Amygdala (tissue), 56 donors: ENCODE results near the gene TARBP1.

Experiments used
- DNase-seq, 56 donors: peaks; one replicate each; lab custom pipeline; 2025; lab: John Stamatoyannopoulos, UW

The TARBP1 gene

DNA sequence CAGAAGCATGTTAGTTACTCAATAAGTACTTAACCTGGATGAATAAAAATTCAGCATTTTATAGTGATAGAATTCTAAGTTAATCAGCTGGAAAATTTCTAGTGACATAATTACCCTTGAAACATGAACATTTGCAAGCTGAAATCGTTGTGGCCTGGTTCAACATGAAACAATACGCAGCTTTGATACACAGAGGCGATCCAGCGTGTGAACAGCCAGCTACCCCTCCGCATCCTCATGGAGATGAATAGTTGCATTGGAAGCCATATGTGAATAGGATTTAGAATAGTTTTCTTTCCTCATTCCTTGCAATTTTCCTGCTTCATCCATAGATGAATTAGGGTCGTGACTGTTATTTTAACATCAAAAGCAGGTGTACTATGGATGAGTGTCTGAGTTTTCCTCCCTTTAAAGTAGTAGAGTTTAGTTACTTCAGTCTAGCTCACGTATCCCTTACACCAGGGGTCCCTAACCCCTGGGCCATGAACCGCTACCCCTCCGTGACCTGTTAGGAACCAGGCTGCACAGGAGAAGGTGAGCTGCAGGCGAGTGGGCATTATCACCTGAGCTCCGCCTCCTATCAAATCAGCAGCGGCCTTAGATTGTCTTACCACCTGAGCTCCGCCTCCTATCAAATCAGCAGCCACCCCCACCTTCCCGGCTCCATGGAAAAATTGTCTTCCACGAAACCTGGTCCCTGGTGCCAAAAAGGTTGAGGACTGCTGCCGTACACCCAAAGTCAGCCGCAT is 6.2 kb upstream of the TARBP1 start:
- peak in 3 of 56 donors; percentile 4 to 51 (median 14) for DNase-seq

DNA sequence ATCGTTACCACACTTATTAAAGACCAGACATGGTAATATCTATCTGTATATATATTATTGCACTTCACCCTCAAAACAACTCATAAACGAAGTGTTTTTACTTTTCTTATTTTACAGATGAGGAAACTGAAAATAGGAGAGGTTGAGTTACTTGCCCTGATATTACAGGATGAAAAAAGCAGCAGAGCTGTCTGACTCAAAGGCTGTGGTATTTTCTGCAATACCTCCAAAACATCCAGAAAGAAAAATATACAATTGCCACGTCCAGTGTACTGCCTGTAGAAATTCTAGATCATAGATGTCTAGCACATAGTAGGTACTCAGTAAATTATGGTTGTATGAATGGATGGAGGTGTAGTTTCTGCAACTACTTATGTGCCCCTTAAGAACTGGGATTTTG is 5.2 kb upstream of the TARBP1 start:
- no peak for DNase-seq

DNA sequence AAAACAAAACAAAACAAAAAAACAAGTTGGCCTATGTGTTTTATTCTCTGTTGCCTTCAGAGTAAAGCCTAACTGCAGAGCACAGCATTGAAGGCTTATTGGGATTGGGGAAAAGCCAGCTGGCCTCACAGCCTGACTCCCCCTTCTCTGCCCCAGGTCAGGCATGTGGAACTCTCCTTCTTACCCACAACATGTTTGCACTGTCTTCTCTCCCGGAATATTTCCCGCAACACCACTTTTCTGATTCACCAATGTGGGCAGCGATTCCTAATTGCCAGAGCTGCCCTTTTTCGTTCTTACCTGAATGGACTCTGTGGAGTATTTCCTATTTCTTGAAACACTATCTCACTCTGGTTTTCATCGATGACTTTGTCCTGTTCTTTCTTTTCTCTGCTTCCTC is 2.8 kb upstream of the TARBP1 start:
- DNase-seq, result no peak

DNA sequence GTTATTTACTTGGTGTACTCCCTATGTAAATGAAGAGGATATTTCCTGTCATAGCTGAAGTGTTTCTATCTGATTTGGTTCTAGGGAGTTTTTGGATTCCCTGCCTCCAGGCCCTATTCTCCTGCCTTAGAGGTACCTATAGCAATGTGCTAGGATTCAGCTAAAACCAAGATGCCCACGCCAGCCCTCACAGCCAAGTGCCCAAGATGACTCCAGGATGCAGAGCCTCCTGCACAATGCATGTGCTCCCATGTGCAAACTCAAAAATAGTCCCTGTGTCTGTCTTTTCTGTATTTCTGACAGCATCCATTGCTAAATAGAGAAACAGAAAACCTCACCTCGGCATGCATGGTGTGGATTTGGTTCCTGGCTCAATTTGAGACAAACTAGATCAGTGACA is 887 bp upstream of the TARBP1 start:
- DNase-seq, result no peak

DNA sequence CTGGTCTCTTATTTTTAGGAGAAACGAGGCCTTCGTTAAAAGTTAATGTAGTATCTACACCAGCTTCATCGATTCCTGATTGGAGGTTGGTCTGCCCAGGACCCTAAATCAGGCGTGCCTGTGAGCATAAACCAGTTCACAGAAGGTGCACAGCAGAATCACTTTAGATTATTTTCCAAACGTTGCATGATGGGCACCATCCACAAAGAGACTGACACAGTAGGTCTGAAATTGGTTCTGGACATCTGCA is 256 bp upstream of the TARBP1 start:
- no peak for DNase-seq

DNA sequence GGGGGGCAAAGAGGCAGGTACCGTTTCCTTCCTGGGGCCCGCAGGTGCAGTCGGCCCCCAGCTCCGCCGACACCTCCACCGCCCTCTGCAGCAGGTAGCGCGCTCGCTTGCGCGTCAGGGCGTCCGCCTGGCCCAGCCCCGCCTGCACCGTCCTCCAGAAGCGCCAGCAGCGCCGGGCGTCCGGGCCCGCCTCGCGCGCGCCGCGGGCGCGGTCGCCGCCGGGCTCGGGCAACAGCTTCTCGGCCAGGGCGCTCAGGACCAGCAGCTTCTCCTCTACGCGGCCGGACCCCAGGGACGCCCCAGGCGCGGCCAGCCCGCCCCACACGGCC is 863 bp downstream of the TARBP1 start:
- peak in 12 of 56 donors; percentile 32 to 68 (median 50) for DNase-seq

DNA sequence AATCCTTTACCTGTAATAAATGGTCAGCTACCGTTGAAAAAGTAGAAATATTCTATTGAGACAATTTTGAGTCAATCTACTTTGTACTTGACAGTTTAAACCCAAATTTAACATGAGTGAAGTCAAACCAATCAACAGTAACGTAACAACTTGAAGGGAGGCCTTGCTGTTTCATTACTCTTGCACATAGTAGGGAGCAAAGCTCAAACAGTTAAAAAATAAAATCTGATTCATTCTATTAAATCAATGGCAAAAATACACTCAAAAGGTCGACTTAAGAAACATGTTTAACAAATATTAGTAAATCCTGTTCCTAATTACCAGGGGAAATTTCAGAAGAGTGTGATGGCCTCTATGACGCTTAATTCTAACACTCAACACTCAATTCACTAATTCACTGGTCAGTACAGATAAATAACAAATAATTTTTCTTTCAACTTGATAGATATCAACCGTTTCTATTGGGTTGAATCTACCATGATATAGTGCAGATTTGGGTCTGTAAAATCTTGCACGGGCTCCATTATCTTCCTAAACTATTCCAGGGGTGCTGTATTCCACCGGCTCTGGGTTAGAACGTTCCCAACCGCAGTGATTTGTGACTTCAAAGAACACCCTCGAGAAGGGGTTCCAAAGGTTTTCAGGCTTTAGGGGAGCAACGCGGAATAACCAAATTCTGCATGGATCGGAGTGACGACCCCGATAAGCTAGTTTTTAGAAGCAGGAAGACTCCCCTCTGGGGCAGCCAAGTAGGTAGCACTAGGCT is 1.4 kb downstream of the TARBP1 start:
- no peak for DNase-seq

DNA sequence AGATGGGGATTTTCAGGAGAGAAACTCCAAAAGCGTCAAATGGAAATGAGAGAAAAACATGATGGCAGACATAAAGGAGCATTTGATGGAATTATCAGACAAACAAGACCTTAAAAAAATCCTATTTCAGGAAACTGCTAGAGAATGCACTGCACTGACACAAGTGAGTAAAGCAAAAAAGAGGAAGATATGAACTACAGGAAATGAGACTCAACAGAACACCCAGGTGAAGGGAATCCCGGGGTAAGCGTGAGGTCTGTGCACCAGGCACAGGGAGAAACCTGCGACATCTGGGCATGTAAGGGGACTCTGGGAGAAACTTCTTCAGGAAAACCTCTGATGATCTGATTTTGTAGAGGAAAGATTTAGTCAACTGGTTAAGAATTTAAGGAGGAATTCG is 2.8 kb downstream of the TARBP1 start:
- DNase-seq, result no peak

DNA sequence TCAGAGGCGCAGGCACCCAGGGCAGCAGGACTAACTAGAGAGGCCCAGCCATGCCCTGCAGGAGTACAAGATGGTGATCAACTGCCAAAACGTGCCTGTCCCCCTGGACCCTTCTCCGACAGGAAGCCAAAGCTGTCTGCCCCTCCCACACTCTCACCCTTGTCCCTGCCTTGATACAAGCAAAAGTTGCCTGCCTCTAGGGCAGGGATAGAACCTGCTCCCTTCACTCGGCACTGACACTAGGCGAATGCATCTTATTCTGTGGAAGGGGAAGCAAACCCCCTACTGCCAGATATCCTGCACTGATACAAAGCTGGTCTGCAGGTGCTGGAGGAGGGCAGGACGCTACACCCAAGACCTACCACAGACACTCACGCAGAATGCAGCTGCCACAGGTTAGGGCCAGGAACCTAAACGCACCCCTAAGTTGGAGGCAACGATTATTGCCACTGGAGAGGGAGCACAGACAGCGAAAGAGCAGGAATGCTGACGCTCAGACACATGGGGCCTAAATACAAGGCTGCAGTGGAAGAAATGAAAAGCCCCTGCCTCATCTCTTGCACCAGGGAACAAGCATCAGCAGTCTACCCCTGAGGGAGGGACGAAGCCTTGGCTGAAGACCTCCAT is 3.7 kb downstream of the TARBP1 start:
- no peak for DNase-seq

DNA sequence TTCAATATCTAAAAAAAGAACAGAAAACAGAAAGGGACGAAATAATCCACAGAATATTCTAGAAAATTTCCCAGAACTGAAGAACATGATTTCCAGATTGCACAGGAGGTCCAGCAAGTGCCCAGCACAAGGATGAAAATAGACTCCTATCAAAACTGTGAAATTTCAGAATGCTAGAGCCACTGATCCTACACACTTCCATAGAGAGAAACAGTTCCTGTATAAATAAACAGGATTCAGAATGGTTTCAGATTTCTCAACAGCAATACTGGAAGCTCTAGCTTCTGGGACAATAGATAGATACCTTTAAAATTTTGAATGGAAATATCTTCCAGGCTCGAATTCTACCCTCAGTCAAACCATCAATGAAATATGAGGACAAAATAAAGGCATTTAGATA is 4.6 kb downstream of the TARBP1 start:
- no peak for DNase-seq

DNA sequence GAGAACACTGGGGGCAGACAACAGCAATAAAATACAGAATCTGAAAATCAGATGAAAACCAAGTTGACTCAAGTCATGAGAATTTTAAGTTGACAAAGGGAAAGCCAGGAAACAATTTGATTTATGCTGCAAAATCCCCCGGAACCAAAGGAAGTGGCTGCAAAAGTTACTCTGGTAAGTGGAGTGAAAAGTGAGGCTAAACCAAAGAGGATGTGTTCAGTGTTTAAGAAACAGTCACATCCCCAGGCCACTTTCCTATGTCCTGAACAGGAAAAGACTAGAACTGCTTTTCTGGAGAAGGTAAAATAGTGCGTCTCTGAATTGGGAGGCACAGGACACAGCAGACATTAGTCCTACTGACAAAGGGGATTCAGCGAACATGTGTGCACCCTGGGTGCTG is 5.9 kb downstream of the TARBP1 start:
- no peak for DNase-seq

DNA sequence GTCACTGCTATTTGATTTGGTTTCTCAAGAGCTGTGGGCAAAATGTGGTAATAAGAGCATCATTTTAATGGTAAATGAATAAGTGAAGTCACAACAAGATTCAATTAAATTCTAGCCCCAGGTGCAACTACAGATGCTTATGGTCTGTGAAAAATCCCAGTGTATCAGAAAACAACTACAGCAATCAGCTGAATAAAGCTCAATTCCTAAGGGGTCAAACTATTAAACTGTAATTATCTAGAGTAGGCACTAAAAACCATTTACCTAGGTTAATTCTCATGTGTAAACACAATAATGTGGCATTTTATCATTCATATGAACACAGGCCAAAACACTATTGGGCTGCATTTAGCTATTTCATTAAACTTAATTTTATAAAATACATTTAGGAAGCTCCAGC is 9.6 kb downstream of the TARBP1 start:
- DNase-seq, result no peak

DNA sequence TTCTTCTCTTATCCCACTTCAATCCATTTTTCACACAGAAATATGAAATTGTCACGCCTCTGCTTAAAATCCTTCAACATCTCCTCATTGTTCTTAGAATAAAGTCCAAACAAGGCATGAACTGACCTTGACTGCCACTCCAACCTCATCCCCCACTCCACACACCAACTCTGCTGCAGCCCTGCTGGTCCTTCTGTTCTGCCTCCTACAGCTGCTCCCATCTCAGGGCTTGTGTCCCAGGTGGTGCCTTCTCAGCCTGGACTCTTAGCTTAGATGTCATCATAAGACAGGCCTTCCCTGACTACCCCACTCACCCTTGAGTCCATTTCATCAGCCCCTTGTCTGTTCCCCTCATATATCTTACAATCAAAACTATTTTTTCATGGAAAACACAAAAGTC is 10.4 kb downstream of the TARBP1 start:
- DNase-seq, result no peak

DNA sequence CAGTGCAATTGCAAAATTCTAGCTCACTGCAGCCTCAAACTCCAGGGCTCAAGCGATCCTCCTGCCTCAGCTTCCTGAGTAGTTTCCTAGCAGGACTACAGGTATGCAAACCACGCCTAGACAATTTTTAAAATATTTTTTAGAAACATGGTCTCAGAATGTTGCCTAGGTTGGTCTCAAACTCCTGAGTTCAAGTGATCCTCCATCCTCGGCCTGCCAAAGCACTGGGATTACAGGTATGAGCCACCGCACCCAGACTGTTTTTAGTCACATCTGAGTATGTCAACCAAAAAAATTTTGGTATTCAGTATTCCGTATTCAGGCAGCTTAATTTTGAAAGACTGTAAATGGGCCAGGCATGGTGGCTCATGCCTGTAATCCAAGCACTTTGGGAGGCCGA is 11.2 kb downstream of the TARBP1 start:
- no peak for DNase-seq

DNA sequence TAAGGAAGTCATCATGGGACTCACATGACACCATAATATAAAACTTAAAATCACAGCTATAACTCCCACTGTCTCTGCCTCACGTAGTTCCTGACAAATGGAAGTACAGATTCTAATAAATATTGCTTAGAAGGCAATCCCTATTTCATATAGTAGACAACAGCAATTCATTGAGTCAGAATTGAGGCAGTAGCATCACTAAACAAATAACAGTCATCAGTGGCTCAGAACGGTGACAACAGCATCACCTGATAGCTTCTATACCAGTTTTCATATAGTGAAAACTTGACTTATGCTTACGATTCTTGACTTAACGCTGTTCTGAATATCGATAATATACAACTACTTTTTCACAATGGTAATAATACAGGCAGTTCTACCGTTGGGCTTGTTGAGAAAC is 12.0 kb downstream of the TARBP1 start:
- DNase-seq, result no peak

DNA sequence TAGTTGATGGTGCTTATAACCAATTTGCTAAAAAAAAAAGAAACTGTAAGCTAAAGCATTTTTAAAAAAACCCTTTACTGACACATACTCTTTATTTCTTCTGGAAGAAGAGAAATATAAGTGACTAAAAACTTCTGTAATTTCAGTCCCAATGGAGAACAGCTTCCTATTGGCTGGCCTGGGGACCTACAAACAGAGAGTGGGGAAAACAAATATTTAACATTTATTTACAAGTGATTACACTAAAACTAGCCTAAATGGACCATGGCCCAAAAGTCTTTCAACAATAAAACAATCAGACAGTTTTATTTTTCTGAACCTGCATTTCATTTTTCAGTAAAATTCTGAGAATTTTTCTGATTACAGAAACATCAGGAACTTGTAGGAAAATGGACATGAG is 15.2 kb downstream of the TARBP1 start:
- no peak for DNase-seq

DNA sequence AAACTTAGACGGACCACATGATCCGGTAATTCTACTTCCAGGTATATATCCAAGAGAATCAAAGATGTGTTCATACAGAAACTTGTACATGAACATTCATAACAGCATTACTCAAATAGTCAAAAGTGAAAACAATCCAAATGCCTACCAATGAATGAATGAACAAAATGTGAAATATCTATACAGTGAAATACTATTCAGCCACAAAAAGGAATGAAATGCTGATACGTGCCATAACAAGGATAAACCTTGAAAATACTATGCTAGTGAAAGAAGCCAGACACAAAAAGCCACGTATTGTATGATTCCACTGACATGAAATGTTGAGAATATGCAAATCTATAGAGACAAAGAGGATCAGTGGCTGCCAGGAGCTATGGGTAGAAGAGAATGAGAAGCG is 18.3 kb downstream of the TARBP1 start:
- no peak for DNase-seq

DNA sequence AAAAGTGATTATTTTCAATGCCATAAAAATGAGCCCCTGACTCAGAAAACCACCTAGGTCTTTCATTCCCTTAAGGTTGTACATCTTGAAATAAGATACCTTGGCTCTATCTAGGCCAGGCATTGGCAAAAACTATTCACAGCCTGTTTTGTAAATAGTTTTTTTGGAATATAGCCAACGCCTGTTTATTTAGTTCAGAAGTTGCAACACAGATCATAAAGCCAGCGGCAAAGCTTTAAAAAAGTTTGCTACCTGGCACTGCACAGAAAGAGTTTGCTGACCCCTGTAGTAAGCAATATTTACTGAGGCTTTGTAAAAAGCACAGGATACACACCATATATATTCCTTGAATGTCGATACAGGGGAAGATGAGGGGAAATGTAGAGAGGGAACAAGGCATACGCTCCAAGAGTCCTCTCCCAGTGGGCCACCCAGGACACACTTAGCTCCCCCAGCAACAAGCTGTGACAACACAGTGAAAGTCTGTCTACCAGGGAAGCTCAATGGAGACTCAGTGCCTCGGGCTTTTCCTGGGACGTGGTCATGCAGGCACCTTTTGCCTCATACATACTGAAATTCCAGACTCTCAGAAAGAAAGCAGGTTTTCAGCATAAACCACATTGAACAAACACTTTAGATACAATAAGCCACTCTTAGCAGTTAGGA is 20.5 kb downstream of the TARBP1 start:
- no peak for DNase-seq

DNA sequence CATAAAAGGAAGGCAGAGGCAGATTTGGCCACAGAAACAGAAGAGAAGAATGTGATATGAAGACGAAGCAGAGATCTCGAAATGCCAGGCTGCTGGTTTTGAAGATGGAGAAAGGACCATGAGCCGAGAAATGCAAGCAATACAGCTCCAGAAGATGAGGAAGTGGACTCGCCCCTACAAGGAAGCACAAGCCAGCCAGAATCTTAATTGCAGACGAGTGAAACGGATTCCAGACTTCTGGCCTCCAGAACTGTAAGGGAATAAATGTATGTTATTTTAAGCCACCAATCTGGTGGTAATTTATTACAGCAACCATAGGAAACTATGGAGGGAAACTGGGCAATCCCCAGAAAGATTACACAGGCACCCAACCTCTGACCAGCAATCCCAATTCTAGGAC is 24.1 kb downstream of the TARBP1 start:
- DNase-seq, result no peak

DNA sequence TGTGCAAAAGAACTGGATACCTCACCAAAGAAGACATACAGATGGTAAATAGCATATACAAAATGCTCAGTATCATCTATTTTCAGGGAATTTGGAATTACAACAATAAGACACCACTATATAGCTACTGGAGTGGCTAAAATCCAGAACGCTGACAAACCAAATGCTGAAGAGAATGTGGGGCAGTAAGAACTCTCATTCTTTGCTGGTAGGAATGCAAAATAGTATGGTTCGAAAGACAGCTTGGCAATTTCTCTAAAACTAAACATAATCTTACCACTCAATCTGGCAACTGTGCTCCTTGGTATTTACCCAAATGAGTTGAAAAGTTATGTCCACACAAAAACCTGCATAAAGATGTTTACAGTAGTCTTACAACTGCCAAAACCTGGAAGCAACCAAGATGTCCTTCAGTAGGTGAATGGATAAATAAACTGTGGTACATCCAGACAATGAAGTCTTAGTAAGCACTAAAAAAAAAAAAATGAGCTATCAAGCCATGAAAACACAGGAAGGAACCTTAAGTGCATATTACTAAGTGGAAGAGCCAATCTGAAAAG is 26.5 kb downstream of the TARBP1 start:
- DNase-seq, result no peak

DNA sequence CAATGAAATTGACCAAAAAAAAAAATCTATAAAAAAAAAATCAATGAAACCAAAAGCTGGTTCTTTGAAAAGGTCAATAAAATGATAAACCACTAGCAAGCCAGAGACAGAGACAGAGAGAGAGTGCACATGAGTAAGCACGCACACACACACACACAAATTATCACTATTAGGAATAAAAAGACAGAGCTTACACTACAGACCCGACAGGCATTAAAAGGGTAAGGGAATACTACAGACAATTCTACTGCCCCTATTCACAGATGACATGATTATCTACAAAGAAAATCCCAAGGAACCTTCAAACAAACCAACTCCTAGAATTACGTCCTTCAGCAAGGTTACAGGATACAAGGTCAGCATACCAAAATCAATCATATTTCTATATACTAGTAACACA is 38.6 kb downstream of the TARBP1 start:
- DNase-seq, result no peak
